Endothelial cell of umbilical vein (primary cell): Measurements from ENCODE around the gene CEBPA.

ENCODE experiments used
- CTCF ChIP-seq, 2 donors: IDR thresholded peaks; 1 replicate in 1 of 2; 2 replicates in 1 of 2; pipeline ENCODE4 v1.5.1; 2011; ENCODE audit warnings: low read length in 2 of 2, mild to moderate bottlenecking in 2 of 2, moderate library complexity in 2 of 2, control low read depth in 1 of 2, inconsistent platforms in 1 of 2, low read depth in 1 of 2; ENCODE audit not compliant: insufficient read depth in 1 of 2; ENCODE audit errors: extremely low read depth in 1 of 2
- FOS ChIP-seq: IDR thresholded peaks from 2 replicates; pipeline ENCODE4 v1.6.1; 2011; ENCODE audit warnings: mild to moderate bottlenecking, low read length, moderate library complexity, borderline replicate concordance; ENCODE audit not compliant: insufficient read depth
- POLR2A ChIP-seq: IDR thresholded peaks from 2 replicates; pipeline ENCODE4 v1.6.1; 2012; ENCODE audit warnings: low read depth, mild to moderate bottlenecking, control low read depth, low read length
- POLR2AphosphoS5 ChIP-seq: IDR thresholded peaks from 2 replicates; pipeline ENCODE4 v1.6.1; 2012; ENCODE audit warnings: low read depth, mild to moderate bottlenecking, control low read depth, low read length, moderate library complexity; ENCODE audit not compliant: insufficient read depth

GRCh38 chr19:33301900-33302174 is 497 bp downstream of the CEBPA start:
- TF ChIP-seq CTCF (IDR thresholded peaks at IDR 0.05; ENCODE audit: extremely low read depth in 1 of 2, insufficient read depth in 1 of 2, low read depth in 1 of 2, low read length in 2 of 2), result no peak
- TF ChIP-seq POLR2AphosphoS5, result no peak
- no peak for TF ChIP-seq FOS
- no peak for TF ChIP-seq POLR2A
